Left colon (tissue), 2 donors: ENCODE data around the gene C6orf136. TPM values are rescaled to one million over a fixed set of nuclear protein-coding genes. Genes with fewer than 3 reads are reported as not detected.

ENCODE experiments used
- ATAC-seq: fragments of 200-7000 bp; cut with Tn5 transposase; one replicate; pipeline ENCODE4 v1.9.1; 2020; ENCODE audit warnings: mild to moderate bottlenecking, moderate library complexity
- DNase-seq, 2 donors: peaks; one replicate each; pipeline ENCODE4 v3.0.0-alpha.2; 2020
- intact Hi-C, 2 donors: fragments of 100-400 bp; cut with DNase I in 1 of 2; cut with micrococcal nuclease in 1 of 2; formaldehyde crosslinking; loops; one replicate each; pipeline versions ENCODE4 v1.11.2 to v1.14.0; 2022; cut with DNase I, micrococcal nuclease
- total RNA-seq, 2 donors: library from RNA; stranded (reverse); fragmentation: NEBNext Ultra II Directional; extraction: Animal tissue kit (Norgen Biotek cat#: 25700); gene quantifications; one replicate each; pipeline ENCODE4 v1.2.1, GENCODE V29; 2021
- donor health status: DM: no; HTN: no; CAD: no.
- donor health status: DM: yes; HTN: yes; CAD: no.

C6orf136 gene
- total RNA-seq, 2 donors from 2014 or later: 78.9 to 101 TPM

DNA sequence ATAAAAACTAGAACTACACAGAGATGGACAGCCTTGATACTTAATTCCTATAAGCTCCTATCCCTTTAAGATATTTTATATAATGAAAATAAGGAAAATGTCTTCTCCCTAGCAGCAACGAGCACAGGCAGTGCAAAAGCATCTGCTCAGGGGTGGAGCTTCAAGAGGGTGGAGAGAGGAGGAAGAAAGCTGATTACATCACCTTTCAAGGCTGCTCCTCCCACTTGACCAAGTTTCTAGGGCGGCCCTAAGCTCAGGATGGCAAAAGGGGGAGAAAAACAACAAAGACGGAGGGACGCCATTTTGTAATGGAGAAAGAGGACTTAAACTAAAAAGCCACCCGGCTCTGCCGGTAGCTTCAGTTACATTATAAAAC lies 32.1 kb upstream of the C6orf136 start:
- ATAC-seq (peak; percentile 64), DNase-seq (peak; percentile 80 to 94)
- intact Hi-C loops: no loop called here

DNA sequence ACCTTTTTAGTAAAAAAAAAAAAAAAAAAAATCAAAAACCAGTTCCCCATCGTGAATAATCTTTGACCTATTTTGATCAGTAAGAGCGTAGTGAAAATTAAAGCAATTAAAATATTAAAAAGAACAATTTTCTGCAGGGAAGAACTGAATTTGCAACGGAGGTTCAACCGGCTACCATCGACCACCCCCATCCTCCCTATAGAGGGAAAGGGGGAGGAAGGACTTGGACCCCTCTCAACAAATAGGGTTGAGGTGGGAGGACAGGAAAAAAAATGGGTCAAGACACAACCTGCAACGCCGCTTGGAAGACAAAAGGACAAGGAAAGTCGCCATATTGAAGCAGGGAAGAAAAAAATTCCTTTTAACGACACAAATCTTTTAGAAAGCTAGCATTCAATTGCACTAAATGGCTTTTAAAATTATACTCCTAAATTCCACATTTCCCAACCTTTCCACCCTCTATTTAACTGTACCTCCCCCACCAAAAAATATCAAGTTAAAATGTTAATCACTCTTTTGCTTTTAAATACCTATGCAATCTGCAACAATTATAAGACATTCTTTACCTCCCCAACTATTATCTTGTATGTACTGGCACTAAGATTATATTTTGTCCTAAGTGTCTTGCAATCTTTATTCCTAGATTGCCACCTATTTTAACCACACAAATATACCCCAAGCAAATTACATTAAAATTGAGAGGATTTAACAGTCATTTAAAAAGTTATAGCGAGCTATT lies 31.5 kb upstream of the C6orf136 start:
- ATAC-seq (no peak), DNase-seq (no peak)
- intact Hi-C loops: no loop called here

DNA sequence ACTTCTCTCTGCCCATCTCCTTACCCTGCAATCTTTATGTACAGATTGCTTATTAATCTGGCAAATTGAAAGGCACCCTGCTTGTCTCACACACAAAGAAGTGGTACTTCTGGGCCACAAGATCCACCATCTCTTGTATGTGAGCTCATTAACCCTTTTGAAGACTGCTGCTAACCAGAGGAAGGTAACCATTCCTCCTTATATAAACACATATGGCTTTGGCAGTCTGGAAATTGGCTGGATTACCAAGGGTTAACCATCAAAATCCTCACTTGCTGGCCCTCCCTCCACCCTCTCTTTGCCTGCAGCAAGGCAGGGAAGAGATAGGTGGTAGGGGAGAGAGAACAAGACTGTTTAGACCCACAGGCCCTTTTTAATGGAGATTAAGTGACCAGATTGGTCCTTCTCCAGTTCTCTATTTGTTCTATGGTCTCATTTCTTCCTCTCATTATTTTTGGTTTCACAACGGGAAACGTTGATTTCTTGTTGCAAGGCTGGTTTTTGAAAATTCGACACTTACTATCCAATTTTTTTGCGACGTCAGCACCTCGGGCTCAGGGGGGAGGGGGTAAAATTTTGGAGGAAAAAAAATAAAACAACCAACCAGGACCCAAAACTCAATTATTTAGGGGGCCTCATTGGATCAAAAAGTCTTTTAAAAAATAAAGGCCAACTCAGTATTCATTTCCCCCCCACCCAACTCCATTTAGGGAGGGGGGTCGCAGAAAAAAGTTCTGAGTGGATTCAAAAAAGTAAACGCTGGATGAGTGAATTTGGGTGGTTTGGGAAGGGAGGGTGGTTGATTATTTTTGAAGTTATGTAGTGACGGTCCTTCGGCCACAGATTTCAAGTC lies 30.7 kb upstream of the C6orf136 start:
- peak; percentile 5 for ATAC-seq
- DNase-seq: no peak
- intact Hi-C loops: no loop called here

DNA sequence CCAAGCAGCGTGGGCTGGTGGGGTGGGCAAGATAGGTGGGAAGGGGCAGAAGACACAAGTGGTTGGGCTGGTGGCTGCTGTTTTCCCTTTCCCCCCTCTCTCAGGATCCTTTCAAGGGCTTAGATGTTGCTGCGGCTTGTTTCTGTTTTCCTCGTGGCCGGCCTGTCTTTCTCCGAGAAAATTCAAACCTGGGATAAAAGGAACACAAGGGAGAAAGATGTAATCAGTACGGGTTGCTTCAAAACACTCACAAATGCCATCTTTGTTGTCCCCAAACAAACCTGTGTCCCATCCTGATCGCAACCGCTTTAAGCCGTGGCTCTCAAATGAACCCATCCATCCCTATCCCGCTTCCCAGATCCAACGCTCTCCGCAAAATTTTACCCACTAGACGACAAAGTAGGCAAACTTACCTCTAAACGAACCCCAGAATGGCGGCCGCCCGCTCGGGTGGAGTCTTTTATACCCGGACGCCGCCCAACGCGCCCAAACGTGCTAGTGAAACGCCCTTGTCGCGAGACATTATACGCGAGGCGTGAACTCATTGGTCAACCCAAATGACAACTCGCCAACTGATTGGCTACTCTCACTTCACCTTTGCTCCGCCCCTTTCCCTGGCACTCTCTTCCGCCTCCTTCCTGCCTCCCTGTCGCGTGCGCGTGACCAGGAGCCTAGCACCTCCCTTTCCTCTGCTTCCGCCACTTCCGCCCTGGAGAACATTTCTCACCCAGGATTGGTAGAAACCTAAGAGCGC lies 29.9 kb upstream of the C6orf136 start, which contains the start of gene PPP1R10:
TSS of gene PPP1R10 (minus strand) at position 433 of the 754 bp plus-strand sequence. CDS start 7,299 bp downstream, outside the sequence.
- DNase-seq: peak; percentile 97 to 100
- peak; percentile 76 for ATAC-seq
- intact Hi-C loops: no loop called here

DNA sequence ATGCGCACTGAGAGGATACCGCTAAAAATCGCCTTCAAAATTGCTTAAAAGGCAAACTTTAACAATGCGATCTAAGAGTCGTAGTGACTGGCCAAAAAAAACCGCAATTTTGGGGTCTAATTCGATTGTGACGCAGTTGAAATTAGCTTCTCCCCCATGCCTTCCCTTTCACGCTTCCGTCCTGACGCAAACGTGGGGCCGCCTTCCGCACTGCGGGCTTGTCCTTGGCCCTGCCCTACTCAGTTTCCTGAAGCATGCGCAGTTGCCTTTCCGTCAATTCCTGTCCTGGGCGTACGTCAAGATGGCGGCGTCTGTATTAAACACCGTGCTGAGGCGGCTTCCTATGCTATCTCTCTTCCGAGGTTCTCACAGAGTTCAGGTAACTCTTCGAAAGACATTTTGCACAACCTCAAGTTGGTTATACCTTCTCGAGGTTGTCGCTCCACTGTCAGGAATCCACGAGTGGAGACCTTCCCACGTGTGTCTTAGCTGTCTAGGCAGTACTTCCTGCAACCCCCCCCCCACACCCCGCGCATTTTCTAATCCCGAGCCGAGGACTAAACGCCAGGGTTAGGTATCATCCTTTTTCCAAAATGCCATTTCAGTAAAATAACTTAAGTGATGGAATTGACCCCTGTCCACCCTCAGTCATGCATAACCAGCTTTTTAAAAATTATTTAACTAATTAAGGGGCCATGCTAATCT lies 29.2 kb upstream of the C6orf136 start, which contains the start of gene MRPS18B:
TSS of gene MRPS18B (plus strand) at position 276 of the 705 bp plus-strand sequence. CDS start at position 302, 26 bp downstream.
- ATAC-seq (peak; percentile 74), DNase-seq (peak; percentile 97 to 99)
- intact Hi-C loops: no loop called here

DNA sequence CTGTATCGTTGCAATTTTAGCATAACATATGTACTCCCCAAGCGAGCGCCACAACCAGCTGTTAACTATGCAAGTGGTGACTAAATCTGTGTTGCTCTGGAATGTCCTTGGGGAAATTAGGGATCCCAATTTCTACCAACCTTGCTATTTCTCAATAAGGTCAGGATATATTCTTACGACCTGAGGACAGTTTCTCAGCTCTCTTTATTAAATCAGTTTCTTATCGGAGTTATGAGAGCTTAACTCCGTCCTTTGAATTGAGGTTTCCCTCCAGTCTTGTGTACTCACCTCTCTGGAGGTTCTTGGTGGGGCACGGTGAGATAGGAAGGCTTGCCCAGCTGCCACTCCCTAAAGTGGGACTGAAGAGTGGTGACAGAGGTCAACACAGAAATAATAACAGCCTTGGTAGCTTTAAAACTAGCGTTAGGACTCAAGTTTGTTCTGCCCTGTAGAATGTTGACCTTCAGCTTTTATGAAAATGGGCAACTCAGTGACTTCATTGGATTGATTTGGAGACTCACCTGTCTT lies 28.6 kb upstream of the C6orf136 start:
- intact Hi-C loops: no loop called here
- peak; percentile 47 for ATAC-seq
- DNase-seq: peak; percentile 55

DNA sequence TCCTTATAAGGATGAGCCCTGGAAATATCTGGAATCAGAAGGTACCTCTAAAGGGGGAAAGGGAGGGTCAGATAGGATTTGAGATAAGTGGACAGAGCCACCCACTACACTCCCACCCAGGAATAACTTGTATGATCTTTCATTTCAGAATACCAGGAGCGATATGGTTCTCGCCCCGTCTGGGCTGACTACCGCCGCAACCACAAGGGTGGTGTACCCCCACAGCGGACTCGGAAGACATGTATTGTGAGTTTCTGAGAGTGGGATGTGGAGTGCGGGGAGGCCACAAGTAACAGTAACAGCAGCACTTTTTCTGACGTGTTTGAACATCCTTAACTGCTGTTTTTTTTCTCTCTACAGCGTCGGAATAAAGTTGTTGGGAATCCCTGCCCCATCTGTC lies 27.4 kb upstream of the C6orf136 start:
- DNase-seq: no peak
- no peak for ATAC-seq

DNA sequence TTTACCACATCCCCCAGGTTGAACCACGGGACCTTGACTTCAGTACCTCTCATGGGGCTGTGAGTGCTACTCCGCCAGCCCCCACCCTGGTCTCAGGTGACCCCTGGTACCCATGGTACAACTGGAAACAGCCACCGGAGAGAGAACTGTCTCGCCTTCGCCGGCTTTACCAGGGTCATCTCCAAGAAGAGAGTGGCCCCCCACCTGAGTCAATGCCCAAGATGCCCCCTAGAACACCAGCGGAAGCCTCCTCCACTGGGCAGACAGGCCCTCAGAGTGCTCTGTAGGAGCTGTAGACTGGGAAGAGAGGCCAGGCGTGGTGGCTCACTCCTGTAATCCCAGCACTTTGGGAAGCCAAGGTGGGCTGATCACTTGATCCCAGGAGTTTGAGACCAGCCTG lies 21.4 kb upstream of the C6orf136 start:
- no peak for ATAC-seq
- no peak for DNase-seq
- intact Hi-C loops: no loop called here

More for the DNA sequence above, 27.4 kb upstream of the C6orf136 start:
- intact Hi-C loops: no loop called here

DNA sequence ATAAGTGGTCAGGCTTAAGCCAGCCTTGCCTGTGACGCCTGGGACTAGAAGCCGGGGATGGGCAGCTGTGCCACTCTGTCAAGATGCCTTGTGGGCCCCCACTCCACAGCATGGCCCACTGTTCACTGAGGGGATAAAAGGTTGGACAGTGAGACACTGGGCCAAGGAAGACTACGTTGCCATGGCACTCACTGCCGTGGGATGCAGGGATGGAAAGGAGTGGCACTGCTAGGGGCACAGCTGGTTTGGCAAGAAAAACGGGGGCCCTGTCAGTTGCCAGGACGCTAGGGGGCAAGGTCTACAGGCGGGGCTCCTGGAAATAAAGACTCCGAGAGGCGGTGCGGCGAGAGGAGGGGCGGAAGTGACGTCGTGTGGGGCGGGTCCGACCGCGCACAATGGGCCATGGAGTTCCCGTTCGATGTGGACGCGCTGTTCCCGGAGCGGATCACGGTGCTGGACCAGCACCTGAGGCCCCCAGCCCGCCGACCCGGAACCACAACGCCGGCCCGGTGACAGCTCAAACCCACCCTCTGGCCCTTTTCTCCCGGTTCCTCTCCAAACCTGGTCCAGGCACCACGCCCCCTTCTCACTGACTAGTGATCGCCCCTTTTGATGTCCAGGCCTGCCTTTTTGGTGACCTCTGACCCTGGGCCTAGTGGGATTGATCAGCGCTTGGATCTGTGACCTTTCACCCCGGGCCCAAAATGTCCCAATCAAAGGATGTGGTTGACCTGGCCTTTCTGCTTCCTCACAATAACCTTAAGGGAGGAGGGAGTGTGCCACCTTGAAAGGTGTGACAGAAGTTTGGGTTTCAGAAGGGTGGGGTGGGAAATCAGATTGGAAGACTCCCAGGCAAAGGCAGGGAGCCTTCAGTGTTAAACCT lies 20.2 kb upstream of the C6orf136 start, which contains the start of gene ATAT1:
TSS of gene ATAT1 (plus strand) at position 391 of the 883 bp plus-strand sequence.
- ATAC-seq: peak; percentile 97
- DNase-seq: peak; percentile 94 to 95
- intact Hi-C loops: no loop called here

DNA sequence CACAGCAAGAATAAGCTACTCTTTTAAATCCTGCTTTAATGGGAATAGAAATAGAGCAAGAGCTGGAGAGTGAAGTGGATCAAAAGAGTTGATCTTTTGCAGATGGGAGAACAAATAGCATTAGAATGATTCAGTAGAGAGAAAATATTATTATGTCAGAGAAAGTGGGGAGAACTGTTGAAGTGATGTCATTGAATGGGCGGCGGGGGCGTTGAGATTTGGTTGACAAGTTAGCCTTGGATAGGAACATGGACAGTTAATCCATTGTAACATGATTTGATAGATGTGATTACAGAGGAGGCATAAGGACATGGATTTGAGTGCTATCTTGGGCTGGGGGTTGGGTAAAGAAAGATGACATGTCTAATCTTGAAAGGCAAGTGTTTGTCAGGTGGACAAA lies 11.1 kb upstream of the C6orf136 start:
- intact Hi-C loops: no loop called here
- DNase-seq: no peak
- no peak for ATAC-seq

DNA sequence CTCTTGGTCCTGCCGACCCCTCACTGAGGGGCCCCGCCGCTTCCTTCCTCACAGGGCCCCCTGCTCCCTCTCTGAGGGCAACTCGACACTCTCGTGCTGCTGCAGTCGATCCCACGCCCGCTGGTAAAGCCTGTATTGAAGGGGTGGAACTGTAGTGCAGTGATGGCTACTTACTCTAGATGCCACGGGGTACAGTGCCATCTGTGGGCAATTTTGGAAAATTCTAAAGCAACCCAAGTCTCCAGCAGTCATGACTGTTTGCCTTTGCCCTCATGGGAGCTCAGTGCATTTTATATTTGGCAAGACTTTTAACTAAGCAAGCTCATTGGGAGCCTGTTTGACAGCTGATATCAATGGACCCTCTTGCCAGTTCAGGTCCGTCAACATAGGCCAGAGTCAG lies 6.5 kb upstream of the C6orf136 start:
- peak; percentile 18 for ATAC-seq
- intact Hi-C loops: no loop called here
- no peak for DNase-seq

DNA sequence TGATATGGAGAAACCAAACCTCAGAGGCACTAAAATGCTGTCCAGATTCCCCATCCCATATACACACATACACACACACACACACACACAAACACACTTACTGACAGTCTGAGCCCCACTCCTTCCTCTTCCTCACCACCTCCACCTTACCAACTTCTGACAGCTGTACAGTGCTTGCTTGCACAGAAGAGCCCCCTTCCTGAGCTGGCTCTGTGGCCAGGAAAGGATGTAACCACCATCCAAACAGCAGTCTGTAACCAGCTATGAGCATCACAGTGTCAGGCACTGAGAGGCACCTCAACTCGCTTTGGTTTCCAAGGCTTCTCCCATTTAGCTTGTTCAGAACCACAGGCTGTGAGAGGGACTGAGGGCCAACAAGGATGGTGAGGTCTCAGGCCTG lies 5.9 kb upstream of the C6orf136 start:
- ATAC-seq (no peak), DNase-seq (no peak)
- intact Hi-C loops: no loop called here

DNA sequence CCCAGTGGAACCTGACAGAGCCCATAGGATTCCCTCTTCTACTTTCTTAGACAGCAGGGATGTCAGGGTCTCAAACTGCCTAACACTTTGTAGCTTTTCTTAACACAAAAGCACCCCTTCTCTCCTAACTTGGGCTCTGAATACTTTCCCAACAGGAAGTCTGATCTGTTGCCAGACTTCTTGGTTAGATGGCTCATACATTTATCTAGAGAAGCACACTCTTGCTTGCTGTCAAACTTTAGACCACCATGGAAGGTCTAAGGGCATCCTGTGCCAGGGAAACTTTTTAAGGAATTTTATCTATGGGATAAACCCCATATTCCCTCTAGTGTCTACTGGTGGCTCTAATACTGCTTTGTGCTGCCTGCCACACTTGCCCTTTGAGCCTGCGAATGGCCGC lies 3.3 kb upstream of the C6orf136 start:
- no peak for ATAC-seq
- intact Hi-C loops: no loop called here
- no peak for DNase-seq

DNA sequence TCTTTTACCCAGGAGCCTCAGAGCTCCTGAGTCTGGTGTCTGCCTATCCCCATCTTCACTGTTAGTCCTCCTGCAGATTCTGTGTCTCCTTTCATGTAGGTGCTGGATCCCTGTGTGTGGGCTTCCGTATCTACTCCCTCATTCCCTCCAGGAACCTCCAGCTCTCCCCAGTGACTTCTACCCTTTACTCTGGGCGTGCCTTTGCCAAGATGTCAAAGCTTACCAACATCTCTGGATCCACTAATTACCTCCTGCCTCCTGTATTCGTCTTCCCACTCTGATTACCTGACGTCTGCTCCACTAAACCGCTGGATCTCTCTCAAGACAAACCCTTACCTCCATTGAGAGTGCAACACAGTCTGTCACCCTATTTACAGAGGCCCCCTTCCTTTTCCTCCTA lies 2.2 kb upstream of the C6orf136 start:
- DNase-seq: no peak
- intact Hi-C loops: no loop called here
- peak; percentile 6 for ATAC-seq

DNA sequence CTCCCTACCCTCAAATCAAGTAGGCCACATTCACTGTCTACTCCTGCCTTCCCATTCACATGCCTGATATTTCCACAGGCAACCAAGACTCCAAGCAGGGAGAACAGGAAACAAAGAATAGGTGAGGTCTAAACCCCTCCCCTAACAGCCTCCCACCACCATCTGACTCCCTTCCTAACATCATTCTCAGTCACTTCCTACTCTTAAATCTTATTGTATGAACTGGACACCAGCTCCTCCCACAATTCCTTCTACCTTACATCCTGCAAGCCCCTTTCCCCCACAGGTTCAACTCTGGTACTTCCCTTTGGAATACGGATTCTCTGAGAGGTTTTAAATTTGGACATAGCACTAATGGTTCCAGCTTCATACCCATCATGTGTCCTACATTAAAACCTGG lies 944 bp upstream of the C6orf136 start:
- ATAC-seq (no peak), DNase-seq (no peak)
- intact Hi-C loops: no loop called here

DNA sequence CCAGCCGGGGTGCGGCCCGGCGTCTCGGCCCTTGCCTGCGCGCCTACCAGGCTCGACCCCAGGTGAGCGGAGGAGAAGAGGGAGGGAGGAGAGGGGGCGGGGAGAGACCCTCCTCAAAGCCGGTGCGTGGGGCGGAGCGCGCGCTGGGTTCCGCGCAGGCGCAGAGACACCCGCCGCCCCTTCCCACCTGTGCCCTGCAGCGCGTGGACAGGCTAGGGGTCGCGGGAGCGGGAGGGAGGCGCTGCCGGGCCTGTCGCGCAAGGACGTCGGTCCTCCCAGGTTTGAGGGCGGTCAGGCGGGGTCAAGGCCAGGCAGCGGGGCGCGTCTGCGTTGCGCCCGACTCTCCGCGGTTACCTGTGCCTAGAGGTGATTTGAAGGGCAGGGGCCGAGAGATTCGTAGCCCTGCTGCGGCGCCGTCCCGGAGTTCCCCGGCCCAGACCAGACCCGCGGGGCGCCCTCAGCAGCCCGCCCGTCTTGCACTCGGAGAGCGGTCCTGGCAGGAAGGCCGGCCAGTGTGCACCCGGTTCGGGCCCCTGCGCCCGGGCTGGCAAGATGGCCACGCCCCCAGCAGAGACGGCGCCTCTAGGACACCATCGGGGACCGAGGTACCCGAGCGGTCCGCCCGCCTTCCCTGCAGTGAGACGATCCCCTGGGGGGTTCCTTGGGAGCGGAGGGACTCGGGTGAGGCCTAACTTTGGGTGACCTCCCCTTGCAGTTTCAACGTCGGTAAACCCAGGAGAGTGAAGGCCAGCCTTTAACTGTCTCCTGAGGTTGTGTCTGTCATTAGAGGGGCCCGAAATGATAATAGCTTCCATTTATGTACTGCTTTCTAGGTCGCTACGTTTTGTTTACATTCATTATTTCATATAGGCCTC lies 546 bp downstream of the C6orf136 start:
- peak; percentile 68 for ATAC-seq
- DNase-seq: peak; percentile 74 to 85
- intact Hi-C loops: no loop called here
